Hematopoietic multipotent progenitor cell treated with erythropoietin and hydrocortisone succinate and interleukin-3 and kit ligand, for 15 days (in vitro differentiated cells): ENCODE data around the gene RAB41.
A peak's percentile ranks its signal among the peaks of the same experiment; 100 is the strongest.
"Not testable (repeated sequence)": the region's sequence is repeated elsewhere in the genome, so short reads cannot be mapped to it uniquely, and the experiment has no call there.

Source experiments
- DNase-seq: peaks from one replicate; pipeline ENCODE4 v3.0.0-alpha.2; 2015; ENCODE audit warnings: low spot score

RAB41 gene

GRCh38 chrX:70289793-70290770 lies 8.1 kb downstream of the RAB41 start, which contains the start of the genes KIF4A and PDZD11:
Gene KIF4A (plus strand): TSS chrX:70290104. CDS start chrX:70290459, 355 bp downstream.
Gene PDZD11 (minus strand): TSS chrX:70289927. CDS start chrX:70289341, 586 bp downstream.
- peak; percentile 78 for DNase-seq

GRCh38 chrX:70292788-70293187 lies 10.8 kb downstream of the RAB41 start:
- no peak for DNase-seq

GRCh38 chrX:70293621-70294020 lies 11.6 kb downstream of the RAB41 start:
- no peak for DNase-seq

GRCh38 chrX:70301716-70302115 lies 19.7 kb downstream of the RAB41 start:
- DNase-seq: no peak

- no peak for DNase-seq
Measured at GRCh38 chrX:70313503-70313902, 31.5 kb downstream of the RAB41 start.

GRCh38 chrX:70322784-70323183 lies 40.8 kb downstream of the RAB41 start:
- no peak for DNase-seq

- not testable (repeated sequence) for DNase-seq
Measured at GRCh38 chrX:70323628-70324027, 41.7 kb downstream of the RAB41 start.

- DNase-seq: no peak
Measured at GRCh38 chrX:70324326-70324725, 42.4 kb downstream of the RAB41 start.

- DNase-seq: no peak
Measured at GRCh38 chrX:70331161-70331560, 49.2 kb downstream of the RAB41 start.

GRCh38 chrX:70332600-70332999 lies 50.6 kb downstream of the RAB41 start:
- no peak for DNase-seq
